Measurements from ENCODE around the gene NEAT1.

GRCh38 chr11:65378928-65379638 is 43.5 kb upstream of the NEAT1 start:
- TF ChIP-seq POLR2A (IDR thresholded peaks at IDR 0.05) (no peak), CTCF (IDR thresholded peaks at IDR 0.05) (no peak)
